ENCODE data around the gene PDXK.
"Not testable (repeated sequence)": the region's sequence is repeated elsewhere in the genome, so short reads cannot be mapped to it uniquely, and the experiment has no call there.

Gene PDXK

GRCh38 chr21:43697758-43698643 is 20.9 kb upstream of the PDXK start:
- no peak for DNase-seq (ENCODE audit: low read depth)
- H3K4me3 ChIP-seq (ENCODE audit: low read depth, low read length): no peak overlapping the region
- no peak for TF ChIP-seq CTCF (IDR thresholded peaks at IDR 0.05; ENCODE audit: control insufficient read depth, extremely low read depth, insufficient read depth)

GRCh38 chr21:43699492-43699777 is 19.5 kb upstream of the PDXK start:
- DNase-seq (ENCODE audit: low read depth); H3K4me3 ChIP-seq (ENCODE audit: low read depth, low read length): not testable (repeated sequence)

GRCh38 chr21:43699933-43700599 is 18.9 kb upstream of the PDXK start:
- TF ChIP-seq CTCF (IDR thresholded peaks at IDR 0.05; ENCODE audit: control insufficient read depth, extremely low read depth, insufficient read depth): no peak
- no peak overlapping the region for H3K4me3 ChIP-seq (ENCODE audit: low read depth, low read length)
- no peak for DNase-seq (ENCODE audit: low read depth)

- no peak for TF ChIP-seq CTCF (IDR thresholded peaks at IDR 0.05; ENCODE audit: control insufficient read depth, extremely low read depth, insufficient read depth)
- no peak overlapping the region for H3K4me3 ChIP-seq (ENCODE audit: low read depth, low read length)
- no peak for DNase-seq (ENCODE audit: low read depth)
Observed at GRCh38 chr21:43701936-43702784, 16.8 kb upstream of the PDXK start.

GRCh38 chr21:43702785-43703034 is 16.2 kb upstream of the PDXK start:
- no peak for DNase-seq (ENCODE audit: low read depth)
- no peak overlapping the region for H3K4me3 ChIP-seq (ENCODE audit: low read depth, low read length)
- TF ChIP-seq CTCF (IDR thresholded peaks at IDR 0.05; ENCODE audit: control insufficient read depth, extremely low read depth, insufficient read depth): no peak

GRCh38 chr21:43703035-43703880 is 15.7 kb upstream of the PDXK start:
- DNase-seq (ENCODE audit: low read depth): no peak
- H3K4me3 ChIP-seq (ENCODE audit: low read depth, low read length): no peak overlapping the region
- no peak for TF ChIP-seq CTCF (IDR thresholded peaks at IDR 0.05; ENCODE audit: control insufficient read depth, extremely low read depth, insufficient read depth)
